HepG2 (cell line): ENCODE data around the gene PCGF2. TPM values are rescaled to one million over a fixed set of nuclear protein-coding genes. Genes with fewer than 3 reads are reported as not detected.

Experiments
- ARNTL ChIP-seq: sonication (generic); formaldehyde crosslinking; IDR thresholded peaks from 2 replicates; pipeline ENCODE4 v1.4.0; 2020; ENCODE audit warnings: mild to moderate bottlenecking, missing genetic modification reagents
- ATRX ChIP-seq: sonication (generic); formaldehyde crosslinking; IDR thresholded peaks from 2 replicates; pipeline ENCODE4 v1.4.0; 2020; ENCODE audit warnings: missing genetic modification reagents, borderline replicate concordance
- BRCA1 ChIP-seq: sonication (generic); formaldehyde crosslinking; IDR thresholded peaks from 2 replicates; pipeline ENCODE4 v1.4.0; 2020; ENCODE audit warnings: missing genetic modification reagents
- CBX1 ChIP-seq: IDR thresholded peaks from one replicate; pipeline ENCODE4 v1.6.1; 2016; ENCODE audit warnings: antibody characterized with exemption, low read depth
- CBX5 ChIP-seq: sonication (generic); formaldehyde crosslinking; IDR thresholded peaks from 2 replicates; pipeline ENCODE4 v1.4.0; 2020; ENCODE audit warnings: missing genetic modification reagents, borderline replicate concordance
- GZF1 ChIP-seq: sonication (generic); formaldehyde crosslinking; IDR thresholded peaks from 2 replicates; pipeline ENCODE4 v1.5.1; 2020; ENCODE audit warnings: mild to moderate bottlenecking, missing genetic modification reagents
- HDAC2 ChIP-seq: sonication (generic); formaldehyde crosslinking; IDR thresholded peaks from 2 replicates; pipeline ENCODE4 v1.4.0; 2020; ENCODE audit warnings: missing genetic modification reagents
- HNRNPH1 ChIP-seq: fragments of 200-400 bp; formaldehyde crosslinking; optimal IDR thresholded peaks from 2 replicates; pipeline ENCODE3; 2017; ENCODE audit warnings: mild to moderate bottlenecking, low read depth, low read length
- HNRNPK ChIP-seq: fragments of 200-400 bp; formaldehyde crosslinking; IDR thresholded peaks from 2 replicates; pipeline ENCODE4 v1.6.1; 2018; ENCODE audit warnings: low read length, low read depth, moderate library complexity, mild to moderate bottlenecking; ENCODE audit not compliant: poor library complexity, severe bottlenecking
- HOXA3 ChIP-seq: sonication (generic); formaldehyde crosslinking; IDR thresholded peaks from 2 replicates; pipeline ENCODE4 v1.5.0; 2020; ENCODE audit warnings: missing genetic modification reagents
- HOXA9 ChIP-seq: sonication (generic); formaldehyde crosslinking; IDR thresholded peaks from 2 replicates; pipeline ENCODE4 v1.8.1; 2022; ENCODE audit warnings: missing genetic modification reagents, mild to moderate bottlenecking, moderate library complexity, borderline replicate concordance
- IRF2 ChIP-seq: IDR thresholded peaks from 2 replicates; pipeline ENCODE4 v1.6.1; 2018; ENCODE audit warnings: missing genetic modification reagents, missing compliant biosample characterization
- RAD21 ChIP-seq: fragments of 450-650 bp; formaldehyde crosslinking; IDR thresholded peaks from 2 replicates; pipeline ENCODE4 v1.5.0; 2020; ENCODE audit warnings: mild to moderate bottlenecking
- RBAK ChIP-seq: sonication (generic); formaldehyde crosslinking; IDR thresholded peaks from 2 replicates; pipeline ENCODE4 v1.5.1; 2020; ENCODE audit warnings: mild to moderate bottlenecking, missing genetic modification reagents
- SALL1 ChIP-seq: sonication (generic); formaldehyde crosslinking; IDR thresholded peaks from 2 replicates; pipeline ENCODE4 v1.8.0; 2022; ENCODE audit warnings: mild to moderate bottlenecking, missing genetic modification reagents
- SRSF1 ChIP-seq: fragments of 200-400 bp; formaldehyde crosslinking; optimal IDR thresholded peaks from 2 replicates; pipeline ENCODE3; 2017; ENCODE audit warnings: mild to moderate bottlenecking, low read depth, low read length, moderate library complexity
- SRY ChIP-seq: sonication (generic); formaldehyde crosslinking; IDR thresholded peaks from 2 replicates; pipeline ENCODE4 v1.8.0; 2022; ENCODE audit warnings: mild to moderate bottlenecking, missing genetic modification reagents
- ZBTB38 ChIP-seq: sonication (generic); formaldehyde crosslinking; IDR thresholded peaks from 2 replicates; pipeline ENCODE4 v1.5.1; 2020; ENCODE audit warnings: mild to moderate bottlenecking, missing genetic modification reagents
- ZFP36L1 ChIP-seq: sonication (generic); formaldehyde crosslinking; IDR thresholded peaks from 2 replicates; pipeline ENCODE4 v1.8.0; 2022; ENCODE audit warnings: mild to moderate bottlenecking, missing genetic modification reagents, moderate library complexity
- ZNF274 ChIP-seq: sonication (generic); formaldehyde crosslinking; IDR thresholded peaks from 2 replicates; pipeline ENCODE4 v1.5.1; 2020; ENCODE audit warnings: mild to moderate bottlenecking, missing genetic modification reagents
- ZNF543 ChIP-seq: sonication (generic); formaldehyde crosslinking; IDR thresholded peaks from 2 replicates; pipeline ENCODE4 v1.4.0; 2020; ENCODE audit warnings: mild to moderate bottlenecking, missing genetic modification reagents
- ZNF562 ChIP-seq: sonication (generic); formaldehyde crosslinking; IDR thresholded peaks from 2 replicates; pipeline ENCODE4 v1.8.0; 2022; ENCODE audit warnings: missing genetic modification reagents, borderline replicate concordance
- ZNF713 ChIP-seq: sonication (generic); formaldehyde crosslinking; IDR thresholded peaks from 2 replicates; pipeline ENCODE4 v1.4.0; 2020; ENCODE audit warnings: mild to moderate bottlenecking, missing genetic modification reagents
- ZNF782 ChIP-seq: sonication (generic); formaldehyde crosslinking; IDR thresholded peaks from 2 replicates; pipeline ENCODE4 v1.4.0; 2020; ENCODE audit warnings: missing genetic modification reagents, mild to moderate bottlenecking, borderline replicate concordance
- polyA plus RNA-seq, 8 experiments: library from polyadenylated mRNA; depleted of rRNA in 3 of 8; stranded (reverse) in 7 of 8; unstranded in 1 of 8; fragments of >200 nt; fragmentation: Illumina TruSeq in 4 of 8; extraction: Trizol in 4 of 8; gene quantifications; 2 replicates each; pipeline versions ENCODE4 v1.2.1 to v1.2.3, GENCODE V29; 2011 to 2016; ENCODE audit warnings: low read depth in 4 of 8, missing spikeins in 1 of 8, mixed read lengths in 1 of 8; ENCODE audit not compliant: insufficient read depth in 1 of 8
- total RNA-seq, 5 experiments: library from RNA; depleted of rRNA; stranded (reverse); fragments of >200 nt; fragmentation: Illumina TruSeq; extraction: Trizol; gene quantifications; 2 replicates each; pipeline ENCODE4 v1.2.3, GENCODE V29; 2016; ENCODE audit warnings: low read depth in 1 of 5
- TF ChIP-seq, protein P1 (sequence below): sonication (generic); formaldehyde crosslinking; IDR thresholded peaks from 2 replicates; pipeline ENCODE4 v1.8.1; 2023; ENCODE audit warnings: missing genetic modification reagents, inconsistent platforms, borderline replicate concordance
- TF ChIP-seq, protein P2 (sequence below): sonication (generic); formaldehyde crosslinking; IDR thresholded peaks from 2 replicates; pipeline ENCODE4 v1.4.0; 2020; ENCODE audit warnings: mild to moderate bottlenecking, missing genetic modification reagents
- TF ChIP-seq, protein P3 (sequence below): sonication (generic); formaldehyde crosslinking; IDR thresholded peaks from 2 replicates; pipeline ENCODE4 v1.5.1; 2020; ENCODE audit warnings: mild to moderate bottlenecking, moderate library complexity, missing genetic modification reagents

The PCGF2 gene
- total and polyA plus RNA-seq, 2 of the 13 experiments (the other 11 are each of a cell fraction or from before 2014, with no cell fraction given): 11.6 to 29.4 TPM

DNA sequence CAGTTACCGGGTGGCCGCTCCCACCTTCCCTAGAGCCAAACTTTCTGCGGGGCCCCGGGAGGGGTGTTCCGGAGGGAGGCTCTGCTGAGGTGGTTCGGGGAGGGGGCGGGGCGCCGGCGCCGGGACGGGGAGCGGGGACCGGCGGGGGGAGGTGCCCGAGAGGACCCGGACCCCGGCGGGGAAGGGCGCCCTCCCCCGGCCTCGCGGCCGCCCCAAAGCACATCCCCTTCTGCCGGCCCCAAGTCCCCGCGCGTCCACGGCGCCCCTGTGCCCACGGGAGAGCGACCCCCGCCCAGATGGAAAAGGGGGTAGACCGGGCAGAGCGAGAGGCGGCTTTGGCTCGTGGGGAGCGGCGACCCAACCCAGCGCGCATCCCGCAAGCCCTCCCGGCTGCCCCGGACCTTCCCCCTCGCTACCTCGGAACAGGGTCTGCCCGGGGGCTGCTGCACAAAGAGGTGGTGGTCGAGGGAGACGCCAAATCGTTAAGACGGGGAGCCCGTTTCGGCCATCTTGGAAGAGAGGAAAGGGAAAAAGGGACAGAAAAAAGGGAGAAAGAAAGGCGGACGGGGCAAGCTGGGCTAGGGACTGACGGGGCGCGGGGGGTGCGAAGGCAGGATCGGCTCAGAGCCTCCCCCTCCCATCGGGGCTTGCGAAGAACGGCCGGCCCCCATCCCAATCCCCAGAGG lies 530 bp downstream of the PCGF2 start (continued):
- TF ChIP-seq, protein P1, sequence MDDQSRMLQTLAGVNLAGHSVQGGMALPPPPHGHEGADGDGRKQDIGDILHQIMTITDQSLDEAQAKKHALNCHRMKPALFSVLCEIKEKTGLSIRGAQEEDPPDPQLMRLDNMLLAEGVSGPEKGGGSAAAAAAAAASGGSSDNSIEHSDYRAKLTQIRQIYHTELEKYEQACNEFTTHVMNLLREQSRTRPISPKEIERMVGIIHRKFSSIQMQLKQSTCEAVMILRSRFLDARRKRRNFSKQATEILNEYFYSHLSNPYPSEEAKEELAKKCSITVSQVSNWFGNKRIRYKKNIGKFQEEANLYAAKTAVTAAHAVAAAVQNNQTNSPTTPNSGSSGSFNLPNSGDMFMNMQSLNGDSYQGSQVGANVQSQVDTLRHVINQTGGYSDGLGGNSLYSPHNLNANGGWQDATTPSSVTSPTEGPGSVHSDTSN (CRISPR knock-in tag): no peak
- TF ChIP-seq HOXA9 (CRISPR knock-in tag) (0 out of 2 replicates have a peak, but pooled peaks have one; percentile 61), ZNF782 (CRISPR knock-in tag) (peak; percentile 72; the same call in 1 of the 2 replicates), ZFP36L1 (CRISPR knock-in tag) (0 out of 2 replicates have a peak, but pooled peaks have one; percentile 43), HNRNPH1 (no peak), SRSF1 (peak; percentile 50), RBAK (no peak), RAD21 (peak; percentile 24; the same call in 1 of the 2 replicates), ARNTL (peak; percentile 68; the same call in 1 of the 2 replicates), GZF1 (CRISPR knock-in tag) (0 out of 2 replicates have a peak, but pooled peaks have one; percentile 63), ZBTB38 (CRISPR knock-in tag) (peak; percentile 24; the same call in 1 of the 2 replicates), ZNF713 (0 out of 2 replicates have a peak, but pooled peaks have one; percentile 5), BRCA1 (CRISPR knock-in tag) (no peak), ZNF543 (CRISPR knock-in tag) (peak; percentile 64), HDAC2 (peak; percentile 48; the same call in 1 of the 2 replicates), ATRX (CRISPR knock-in tag) (no peak), HNRNPK (peak; percentile 33), CBX1 (no peak), ZNF562 (CRISPR knock-in tag) (no peak), SRY (CRISPR knock-in tag) (peak; percentile 3; the same call in 1 of the 2 replicates), HOXA3 (peak; percentile 43; the same call in 1 of the 2 replicates), CBX5 (0 out of 2 replicates have a peak, but pooled peaks have one; percentile 16), SALL1 (CRISPR knock-in tag) (peak; percentile 64), ZNF274 (CRISPR knock-in tag) (peak; percentile 25; the same call in 1 of the 2 replicates), IRF2 (no peak)
- TF ChIP-seq, protein P2, sequence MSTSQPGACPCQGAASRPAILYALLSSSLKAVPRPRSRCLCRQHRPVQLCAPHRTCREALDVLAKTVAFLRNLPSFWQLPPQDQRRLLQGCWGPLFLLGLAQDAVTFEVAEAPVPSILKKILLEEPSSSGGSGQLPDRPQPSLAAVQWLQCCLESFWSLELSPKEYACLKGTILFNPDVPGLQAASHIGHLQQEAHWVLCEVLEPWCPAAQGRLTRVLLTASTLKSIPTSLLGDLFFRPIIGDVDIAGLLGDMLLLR (CRISPR knock-in tag): peak; percentile 50; the same call in 1 of the 2 replicates
- TF ChIP-seq, protein P3, sequence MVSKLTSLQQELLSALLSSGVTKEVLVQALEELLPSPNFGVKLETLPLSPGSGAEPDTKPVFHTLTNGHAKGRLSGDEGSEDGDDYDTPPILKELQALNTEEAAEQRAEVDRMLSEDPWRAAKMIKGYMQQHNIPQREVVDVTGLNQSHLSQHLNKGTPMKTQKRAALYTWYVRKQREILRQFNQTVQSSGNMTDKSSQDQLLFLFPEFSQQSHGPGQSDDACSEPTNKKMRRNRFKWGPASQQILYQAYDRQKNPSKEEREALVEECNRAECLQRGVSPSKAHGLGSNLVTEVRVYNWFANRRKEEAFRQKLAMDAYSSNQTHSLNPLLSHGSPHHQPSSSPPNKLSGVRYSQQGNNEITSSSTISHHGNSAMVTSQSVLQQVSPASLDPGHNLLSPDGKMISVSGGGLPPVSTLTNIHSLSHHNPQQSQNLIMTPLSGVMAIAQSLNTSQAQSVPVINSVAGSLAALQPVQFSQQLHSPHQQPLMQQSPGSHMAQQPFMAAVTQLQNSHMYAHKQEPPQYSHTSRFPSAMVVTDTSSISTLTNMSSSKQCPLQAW (CRISPR knock-in tag): peak; percentile 47; the same call in 1 of the 2 replicates
